NCI-H1092 treated with DMSO at 0.1 percent for 48 hours (cell line): Measurements from ENCODE around the gene FBXO27.
"Not testable (repeated sequence)": the region's sequence is repeated elsewhere in the genome, so short reads cannot be mapped to it uniquely, and the experiment has no call there.

Source experiments
- DNase-seq: peaks from one replicate; lab custom pipeline; 2025; lab: John Stamatoyannopoulos, UW

Gene FBXO27

DNA sequence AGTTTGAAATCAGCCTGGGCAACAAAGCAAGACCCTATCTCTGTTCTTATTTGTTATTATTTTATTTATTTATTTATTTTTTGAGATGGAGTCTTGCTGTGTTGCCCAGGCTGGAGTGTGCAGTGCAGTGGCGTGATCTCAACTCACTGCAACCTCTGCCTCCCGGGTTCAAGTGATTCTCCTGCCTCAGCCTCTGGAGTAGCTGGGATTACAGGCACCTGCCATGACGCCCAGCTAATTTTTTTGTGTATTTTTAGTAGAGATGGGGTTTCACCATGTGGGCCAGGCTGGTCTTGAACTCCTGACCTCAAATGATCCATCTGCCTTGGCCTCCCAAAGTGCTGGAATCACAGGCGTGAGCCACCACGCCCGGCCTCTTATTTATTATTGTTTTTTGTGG, 44.6 kb downstream of the FBXO27 start:
- not testable (repeated sequence) for DNase-seq

DNA sequence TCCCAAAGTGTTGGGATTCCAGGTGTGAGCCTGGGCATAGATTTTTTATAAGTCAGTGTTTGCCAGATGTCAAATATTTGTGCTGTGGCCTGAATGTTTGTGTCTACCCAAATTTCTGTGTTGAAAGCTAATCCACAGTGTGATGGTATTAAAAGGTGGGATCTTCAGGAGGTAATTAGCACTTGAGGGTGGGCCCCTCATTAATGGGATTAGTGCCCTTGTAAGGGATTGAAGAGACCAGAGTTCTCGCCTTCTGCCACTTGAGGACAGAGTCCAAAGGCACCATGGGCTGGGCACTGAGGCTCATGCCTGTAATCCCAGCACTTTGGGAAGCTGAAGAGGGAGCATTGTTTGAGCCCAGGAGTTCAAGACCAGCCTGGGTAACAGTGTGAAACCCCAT, 47.1 kb downstream of the FBXO27 start:
- no peak for DNase-seq

DNA sequence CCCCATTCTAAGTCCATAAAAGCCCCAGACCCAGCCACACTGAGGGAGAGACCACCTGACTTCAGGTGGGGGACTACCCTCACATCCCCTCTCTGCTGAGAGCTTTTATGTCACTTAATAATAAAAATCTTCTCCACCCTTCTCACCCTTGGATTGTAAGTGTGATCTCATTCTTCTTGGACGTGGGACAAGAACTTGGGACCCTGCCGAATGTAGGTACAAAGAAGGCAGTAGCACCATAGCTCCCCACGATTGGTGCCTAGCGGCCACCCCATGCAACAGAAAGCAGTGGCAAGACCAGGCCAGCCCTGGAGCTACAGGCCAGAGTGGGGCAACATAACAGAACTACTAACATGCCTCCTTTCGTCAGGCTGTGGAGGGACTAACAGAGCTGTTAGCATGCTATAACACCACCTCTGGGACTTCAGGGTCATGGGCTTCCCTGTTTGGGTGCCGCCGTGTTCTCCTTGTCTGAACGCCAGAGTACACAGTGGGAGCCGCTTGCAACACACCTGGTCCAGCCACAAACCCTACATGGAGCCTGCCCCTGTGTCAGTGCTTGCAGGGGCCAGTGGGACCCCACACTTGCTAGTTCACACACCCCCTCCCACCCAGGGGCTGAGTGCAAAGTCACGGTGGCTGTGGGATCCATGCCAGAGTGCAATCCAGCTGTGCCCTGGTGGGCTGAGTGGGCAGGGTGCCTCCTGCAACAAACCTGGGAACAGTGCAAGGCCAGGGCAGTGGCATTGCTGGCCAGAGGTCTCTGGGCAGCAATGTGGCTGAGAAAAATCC, 51.6 kb downstream of the FBXO27 start:
- no peak for DNase-seq

DNA sequence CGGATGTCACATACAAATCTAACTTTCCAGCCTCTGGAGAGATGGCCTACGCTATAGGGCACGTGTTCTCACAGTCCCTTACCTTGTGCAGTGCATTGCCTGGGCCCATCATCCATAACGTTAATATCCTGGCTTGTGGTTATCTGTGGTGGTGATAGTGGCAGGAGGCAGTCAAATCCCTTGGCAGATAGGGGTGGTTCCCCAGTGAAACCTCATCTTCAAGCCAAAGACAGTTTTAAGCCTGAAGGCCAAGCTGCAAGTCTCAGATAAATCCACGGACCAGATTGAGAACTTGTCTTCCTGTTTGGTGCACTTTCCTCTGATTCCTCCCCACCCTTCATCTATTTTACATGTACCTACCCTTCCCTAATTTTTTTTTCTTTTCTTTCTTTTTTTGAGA, 52.5 kb downstream of the FBXO27 start:
- no peak for DNase-seq

DNA sequence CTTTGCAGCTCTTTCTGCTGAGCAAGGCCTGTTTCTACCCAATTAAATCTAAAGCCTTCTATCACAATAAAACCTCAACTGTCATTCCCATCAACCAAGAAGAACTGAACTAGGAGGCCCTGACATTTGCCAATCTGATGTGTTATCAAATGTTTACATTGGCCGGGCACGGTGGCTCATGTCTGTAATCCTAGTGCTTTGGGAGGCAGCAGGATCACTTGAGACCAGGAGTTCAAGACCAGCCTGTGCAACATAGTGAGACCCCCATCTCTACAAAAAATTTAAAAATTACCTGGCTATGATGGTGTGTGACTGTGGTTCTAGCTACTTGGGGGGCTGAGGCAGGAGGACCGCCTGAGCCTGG, 54.0 kb downstream of the FBXO27 start:
- DNase-seq, result no peak

DNA sequence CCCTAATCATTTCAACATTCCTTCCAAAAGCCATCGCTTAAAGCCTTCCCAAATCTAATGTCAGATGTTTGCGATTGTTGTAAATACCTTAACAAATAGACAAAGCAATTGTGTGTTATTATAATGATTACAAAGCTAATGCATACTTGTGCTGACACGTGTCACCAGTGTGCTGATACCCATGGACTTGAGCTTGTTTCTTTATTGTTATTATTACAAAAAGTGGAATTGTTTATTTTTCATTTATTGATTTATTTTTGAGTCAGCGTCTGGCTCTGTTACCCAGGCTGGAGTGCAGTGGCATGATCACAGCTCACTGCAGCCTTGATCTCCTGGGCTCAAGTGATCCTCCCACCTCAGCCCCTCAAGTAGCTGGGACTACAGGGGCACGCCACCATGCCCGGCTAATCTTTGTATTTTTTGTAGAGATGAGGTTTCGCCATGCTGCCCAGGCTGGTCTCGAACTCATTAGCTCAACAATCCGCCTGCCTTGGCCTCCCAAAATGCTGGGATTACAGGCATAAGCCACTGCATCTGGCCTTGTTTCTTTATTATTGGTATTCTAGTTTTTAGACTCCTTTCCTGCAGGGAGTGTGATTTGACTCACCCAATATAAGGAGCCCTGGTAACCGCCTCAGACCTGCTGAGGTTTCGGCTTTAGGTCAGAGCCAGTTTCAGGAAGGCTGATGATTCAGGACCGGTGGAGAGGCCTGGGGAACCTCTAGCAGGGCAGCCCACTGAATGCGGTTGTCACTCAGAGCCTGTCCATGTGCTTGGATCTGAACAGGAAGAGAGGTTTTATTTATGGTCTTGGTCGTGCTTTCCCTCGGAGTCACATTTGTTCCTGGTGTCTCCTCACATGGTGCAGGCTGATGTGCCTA, 54.7 kb downstream of the FBXO27 start:
- no peak for DNase-seq

DNA sequence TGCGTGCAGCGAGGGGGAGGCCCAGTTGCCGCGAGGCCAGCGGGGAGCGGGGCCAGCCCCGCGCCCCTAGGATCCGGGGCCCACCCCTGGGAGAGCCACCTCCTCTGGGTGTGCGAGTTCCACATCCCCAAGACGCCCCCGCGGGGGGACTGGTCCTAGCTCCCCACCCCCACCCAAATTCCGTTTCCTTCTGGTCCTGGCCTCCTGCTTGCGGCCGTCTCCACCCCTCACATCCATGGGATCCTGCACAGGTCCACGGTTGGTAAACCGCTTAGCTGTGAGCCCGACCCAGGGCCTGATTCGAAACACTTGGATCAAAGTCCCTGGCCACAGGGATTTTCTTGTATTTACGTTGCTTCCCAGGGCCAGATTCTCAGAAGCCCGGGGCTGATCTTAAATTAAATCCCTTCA, 56.5 kb downstream of the FBXO27 start:
- DNase-seq, result no peak

DNA sequence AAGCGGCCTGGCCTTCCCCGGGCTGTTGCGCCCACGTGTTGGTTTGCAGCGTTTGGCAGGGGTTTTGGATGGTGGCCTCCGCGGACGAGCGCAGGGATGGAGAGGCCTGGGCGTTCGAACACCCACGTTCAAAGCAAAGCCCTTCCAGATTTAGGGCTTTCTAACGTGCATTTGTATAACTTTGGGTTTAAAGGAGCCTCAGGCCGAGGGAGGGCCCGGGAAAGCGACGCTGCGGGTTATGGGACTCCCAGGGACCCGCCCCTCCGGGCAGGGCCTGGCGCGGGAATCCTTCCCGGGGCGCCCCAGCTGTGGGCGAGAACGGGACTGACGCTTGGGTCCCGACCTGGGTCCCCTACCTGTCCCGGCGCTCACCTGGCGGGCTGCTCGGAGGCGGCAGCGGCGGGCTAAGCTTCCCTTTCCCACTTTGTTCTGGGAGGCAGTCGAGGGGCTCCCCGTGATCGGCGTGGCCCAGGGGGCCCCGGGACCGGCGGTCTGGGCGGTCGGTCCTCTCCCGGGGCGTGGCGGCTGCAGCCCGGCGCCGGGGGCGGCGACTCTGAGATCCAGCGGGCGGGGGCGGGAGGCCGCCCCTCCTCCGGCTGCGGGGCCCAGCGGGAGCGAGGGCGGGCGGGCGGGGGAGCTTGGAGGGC, 57.0 kb downstream of the FBXO27 start, which contains the start of gene FBXO17:
Gene FBXO17 (minus strand): TSS at position 529 of the 647 bp plus-strand sequence. CDS start 25,423 bp downstream, outside the sequence.
- no peak for DNase-seq

DNA sequence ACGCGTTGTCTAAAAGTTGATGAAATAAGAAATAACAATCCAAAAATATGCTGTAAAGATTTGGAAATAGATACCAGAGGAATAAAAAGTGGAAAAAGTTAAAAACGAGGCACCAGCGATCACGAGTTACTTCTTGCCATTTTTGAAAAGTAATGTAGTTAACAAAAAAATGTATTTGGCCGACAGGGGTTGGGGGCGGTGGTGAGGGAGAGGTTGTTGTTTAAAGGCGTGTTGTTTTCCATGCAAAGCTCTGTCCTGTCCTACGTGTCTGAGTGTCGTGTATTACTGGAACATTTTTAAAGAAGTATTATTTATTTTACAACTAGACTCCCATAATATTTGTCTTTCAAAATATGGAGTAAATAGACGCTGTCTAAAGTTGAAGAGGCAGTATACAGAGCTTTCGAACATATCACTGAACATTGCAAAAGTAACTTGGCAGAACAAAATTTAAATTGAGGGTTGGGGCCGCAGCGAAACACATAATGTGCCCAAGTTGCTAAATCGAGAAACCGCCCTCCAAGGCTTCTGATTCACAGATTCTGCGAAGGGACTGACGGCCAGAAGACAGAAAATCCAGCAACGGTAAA, 57.6 kb downstream of the FBXO27 start:
- DNase-seq, result no peak
